HepG2 (cell line): ENCODE measurements around the gene ANAPC2. TPM values are rescaled to one million over a fixed set of nuclear protein-coding genes. Genes with fewer than 3 reads are reported as not detected.

Experiments
- ATAC-seq: fragments of 200-7000 bp; cut with Tn5 transposase; 3 replicates; pipeline ENCODE4 v1.9.1; 2020; ENCODE audit warnings: mild to moderate bottlenecking, moderate library complexity
- BruUV-seq: library from RNA; stranded (reverse); fragments of 400-500 nt; replicated peaks from 2 replicates; lab custom pipeline; 2021; lab: Mats Ljungman, UMichigan
- CTCF ChIA-PET: fragments of 300-600 bp; formaldehyde crosslinking; extraction: SDS; loops from one replicate; lab custom pipeline; 2021; ENCODE audit warnings: low total read pairs, inconsistent platforms, low intra/inter-chr PET ratio; lab: Yijun Ruan, JAX
- POLR2A ChIA-PET: fragments of 350-600 bp; sonication (Branson Sonifier 250); formaldehyde crosslinking; loops from one replicate; lab custom pipeline; 2020; ENCODE audit warnings: antibody characterized with exemption, inconsistent platforms; lab: Yijun Ruan, JAX
- DNase-seq: peaks from one replicate; pipeline ENCODE4 v3.0.0-alpha.2; 2015; ENCODE audit warnings: low spot score
- FAIRE-seq: peaks from 3 replicates; lab custom pipeline; 2011; peaks lifted over from hg19 to GRCh38; lab: Jason Lieb, UNC
- H2AFZ ChIP-seq: one replicate; pipeline ENCODE4 v1.6.1; 2011; ENCODE audit warnings: low read length, inconsistent platforms
- H3K27ac ChIP-seq: fragments of 300-600 bp; 3 replicates; pipeline ENCODE4 v1.8.0; 2011; ENCODE audit warnings: mixed run types, mild to moderate bottlenecking, mixed read lengths, low read length, inconsistent platforms; ENCODE audit not compliant: insufficient read depth; ENCODE audit errors: extremely low read length
- H3K27me3 ChIP-seq, 2 experiments: fragments of 200-600 bp in 1 of 2; 2 replicates in 1 of 2; 3 replicates in 1 of 2; pipeline versions ENCODE4 v1.6.0 to v1.8.0; 2011; ENCODE audit warnings: low read length in 2 of 2, mild to moderate bottlenecking in 2 of 2, moderate library complexity in 2 of 2, inconsistent platforms in 1 of 2; ENCODE audit not compliant: insufficient read depth in 2 of 2, control insufficient read depth in 1 of 2
- H3K36me3 ChIP-seq, 2 experiments: fragments of 200-600 bp in 1 of 2; replicated peaks in 1 of 2; 2 replicates in 1 of 2; 3 replicates in 1 of 2; pipeline versions ENCODE4 v1.5.1 to v1.8.0; 2011; ENCODE audit warnings: low read length in 2 of 2, inconsistent platforms in 1 of 2; ENCODE audit not compliant: insufficient read depth in 2 of 2, control insufficient read depth in 1 of 2
- H3K4me1 ChIP-seq: 2 replicates; pipeline ENCODE4 v1.5.1; 2012; ENCODE audit warnings: low read length, inconsistent platforms; ENCODE audit not compliant: insufficient read depth
- H3K4me2 ChIP-seq: 2 replicates; pipeline ENCODE4 v1.6.0; 2011; ENCODE audit warnings: low read depth, low read length, inconsistent platforms
- H3K4me3 ChIP-seq, 3 experiments: fragments of 200-600 bp in 1 of 3; sonication (generic), shearing (Covaris generic) in 1 of 3; replicated peaks in 1 of 3; 2 replicates each; pipeline ENCODE4 v1.5.1; 2011 to 2016; ENCODE audit warnings: low read length in 3 of 3, inconsistent platforms in 2 of 3, low read depth in 2 of 3, mild to moderate bottlenecking in 2 of 3, control low read depth in 1 of 3, mixed read lengths in 1 of 3; ENCODE audit not compliant: insufficient read depth in 1 of 3
- H3K79me2 ChIP-seq: one replicate; pipeline ENCODE4 v1.6.1; 2011; ENCODE audit warnings: low read length, inconsistent platforms; ENCODE audit not compliant: insufficient read depth
- H3K9ac ChIP-seq: 2 replicates; pipeline ENCODE4 v1.6.0; 2011; ENCODE audit warnings: mild to moderate bottlenecking, low read depth, low read length, inconsistent platforms; ENCODE audit not compliant: insufficient read depth
- H3K9me3 ChIP-seq: 2 replicates; pipeline ENCODE4 v1.5.1; 2012; ENCODE audit warnings: mild to moderate bottlenecking, low read length
- H4K20me1 ChIP-seq: 2 replicates; pipeline ENCODE4 v1.6.0; 2011; ENCODE audit warnings: inconsistent platforms, mild to moderate bottlenecking, low read length, moderate library complexity; ENCODE audit not compliant: insufficient read depth
- EED ChIP-seq: sonication (generic); formaldehyde crosslinking; IDR thresholded peaks from 2 replicates; pipeline ENCODE4 v1.5.0; 2020; ENCODE audit warnings: mild to moderate bottlenecking, missing genetic modification reagents
- FOSL2 ChIP-seq: sonication (generic); formaldehyde crosslinking; IDR thresholded peaks from 2 replicates; pipeline ENCODE4 v1.4.0; 2020; ENCODE audit warnings: missing genetic modification reagents
- MTF1 ChIP-seq: sonication (generic); formaldehyde crosslinking; IDR thresholded peaks from 2 replicates; pipeline ENCODE4 v1.5.0; 2020; ENCODE audit warnings: missing genetic modification reagents
- ZHX2 ChIP-seq, 2 experiments: sonication (generic) in 1 of 2; formaldehyde crosslinking in 1 of 2; IDR thresholded peaks; 2 replicates each; pipeline versions ENCODE4 v1.6.1 to v1.9.0; 2014 to 2022; ENCODE audit warnings: antibody characterized with exemption in 1 of 2, borderline replicate concordance in 1 of 2, inconsistent platforms in 1 of 2, low read depth in 1 of 2, missing genetic modification reagents in 1 of 2
- ZNF121 ChIP-seq: sonication (generic); formaldehyde crosslinking; IDR thresholded peaks from 2 replicates; pipeline ENCODE4 v1.5.0; 2020; ENCODE audit warnings: mild to moderate bottlenecking, missing genetic modification reagents
- ZNF430 ChIP-seq: sonication (generic); formaldehyde crosslinking; IDR thresholded peaks from 2 replicates; pipeline ENCODE4 v1.9.0; 2021; ENCODE audit warnings: mild to moderate bottlenecking, missing genetic modification reagents
- ZNF562 ChIP-seq: sonication (generic); formaldehyde crosslinking; IDR thresholded peaks from 2 replicates; pipeline ENCODE4 v1.8.0; 2022; ENCODE audit warnings: missing genetic modification reagents, borderline replicate concordance
- ZNF766 ChIP-seq: sonication (generic); formaldehyde crosslinking; IDR thresholded peaks from 2 replicates; pipeline ENCODE4 v1.5.0; 2020; ENCODE audit warnings: missing genetic modification reagents, borderline replicate concordance
- WGBS: methylation state at CpG from one replicate; pipeline ENCODE4 v1.1.6; 2017; ENCODE audit warnings: low lambda C conversion rate; 5-methylcytosine and 5-hydroxymethylcytosine counted together
- in situ Hi-C: cut with HindIII; loops from 2 replicates; pipeline ENCODE4 v1.10.0; 2017; ENCODE audit warnings: low pct_unique_long_range_greater_than_20kb; ENCODE audit not compliant: extremely low pct_ligation_motif_present
- intact Hi-C: fragments of 100-400 bp; cut with micrococcal nuclease; formaldehyde crosslinking; loops from one replicate; pipeline ENCODE4 v1.10.0; 2022; ENCODE audit not compliant: unreplicated experiment
- polyA plus RNA-seq, 8 experiments: library from polyadenylated mRNA; depleted of rRNA in 3 of 8; stranded (reverse) in 7 of 8; unstranded in 1 of 8; fragments of >200 nt; fragmentation: Illumina TruSeq in 4 of 8; extraction: Trizol in 4 of 8; gene quantifications; 2 replicates each; pipeline versions ENCODE4 v1.2.1 to v1.2.3, GENCODE V29; 2011 to 2016; ENCODE audit warnings: low read depth in 4 of 8, missing spikeins in 1 of 8, mixed read lengths in 1 of 8; ENCODE audit not compliant: insufficient read depth in 1 of 8
- total RNA-seq, 5 experiments: library from RNA; depleted of rRNA; stranded (reverse); fragments of >200 nt; fragmentation: Illumina TruSeq; extraction: Trizol; gene quantifications; 2 replicates each; pipeline ENCODE4 v1.2.3, GENCODE V29; 2016; ENCODE audit warnings: low read depth in 1 of 5
- TF ChIP-seq, protein P1 (sequence below): IDR thresholded peaks from 2 replicates; pipeline ENCODE4 v1.6.1; 2016
- TF ChIP-seq, protein P2 (sequence below): IDR thresholded peaks from 2 replicates; pipeline ENCODE4 v1.6.1; 2012; ENCODE audit warnings: inconsistent platforms

ANAPC2 gene
- total and polyA plus RNA-seq, 2 of the 13 experiments (the other 11 are each of a cell fraction or from before 2014, with no cell fraction given) = 12.3 to 15.4 TPM

DNA sequence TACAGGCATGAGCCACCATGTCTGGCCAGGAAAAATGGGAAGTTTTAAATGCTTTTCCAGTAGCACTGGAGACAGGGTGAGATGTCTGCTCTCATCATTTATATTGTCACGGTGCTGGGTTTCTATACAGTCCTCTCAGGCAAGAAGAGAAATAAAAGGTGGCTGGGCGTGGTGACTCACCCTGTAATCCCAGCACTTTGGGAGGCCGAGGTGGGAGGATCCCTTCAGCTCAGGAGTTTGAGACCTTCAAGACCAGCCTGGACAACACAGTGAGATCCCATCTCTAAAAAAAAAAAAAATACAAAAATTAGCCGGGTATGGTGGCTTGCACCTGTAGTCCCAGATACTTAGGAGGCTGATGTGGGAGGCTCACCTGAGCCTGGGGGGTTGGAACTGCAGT, 54.2 kb downstream of the ANAPC2 start:
- Histone ChIP-seq H3K4me2 (no peak overlapping the region), H3K9me3 (no peaks in the 10 kb centered on the region), H3K27me3 (peaks cover 12 to 31% of the 10 kb centered on the region in 2 experiments), H2AFZ (no peak overlapping the region), H3K9ac (no peak overlapping the region), H3K27ac (no peak overlapping the region), H3K36me3 (no peaks in the 10 kb centered on the region), H3K4me3 (no peak overlapping the region), H3K79me2 (peaks cover under 1% of the 10 kb centered on the region), H3K4me1 (no peaks in the 10 kb centered on the region), H4K20me1 (no peaks in the 10 kb centered on the region)
- no peak for DNase-seq
- 22% methylated on average over 4 of the region's 4 CpGs for WGBS
- no peak for FAIRE-seq
- POLR2A ChIA-PET = interaction anchor here (0.8 kb wide), 1 partner anchor 95 kb away, joined by 3 read pairs; no protein-coding TSS in a partner anchor
- TF ChIP-seq, protein P1, sequence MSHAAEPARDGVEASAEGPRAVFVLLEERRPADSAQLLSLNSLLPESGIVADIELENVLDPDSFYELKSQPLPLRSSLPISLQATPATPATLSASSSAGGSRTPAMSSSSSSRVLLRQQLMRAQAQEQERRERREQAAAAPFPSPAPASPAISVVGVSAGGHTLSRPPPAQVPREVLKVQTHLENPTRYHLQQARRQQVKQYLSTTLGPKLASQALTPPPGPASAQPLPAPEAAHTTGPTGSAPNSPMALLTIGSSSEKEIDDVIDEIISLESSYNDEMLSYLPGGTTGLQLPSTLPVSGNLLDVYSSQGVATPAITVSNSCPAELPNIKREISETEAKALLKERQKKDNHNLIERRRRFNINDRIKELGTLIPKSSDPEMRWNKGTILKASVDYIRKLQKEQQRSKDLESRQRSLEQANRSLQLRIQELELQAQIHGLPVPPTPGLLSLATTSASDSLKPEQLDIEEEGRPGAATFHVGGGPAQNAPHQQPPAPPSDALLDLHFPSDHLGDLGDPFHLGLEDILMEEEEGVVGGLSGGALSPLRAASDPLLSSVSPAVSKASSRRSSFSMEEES (CRISPR knock-in tag) = no peak
- TF ChIP-seq ZNF121 (CRISPR knock-in tag) (peak; percentile 34; the same call in 1 of the 2 replicates), ZNF430 (CRISPR knock-in tag) (no peak)
- BruUV-seq = no TSS peak
- CTCF ChIA-PET = no interaction called here
- in situ Hi-C loops = no loop called here
- no peak for ATAC-seq
- intact Hi-C loops = no loop called here

DNA sequence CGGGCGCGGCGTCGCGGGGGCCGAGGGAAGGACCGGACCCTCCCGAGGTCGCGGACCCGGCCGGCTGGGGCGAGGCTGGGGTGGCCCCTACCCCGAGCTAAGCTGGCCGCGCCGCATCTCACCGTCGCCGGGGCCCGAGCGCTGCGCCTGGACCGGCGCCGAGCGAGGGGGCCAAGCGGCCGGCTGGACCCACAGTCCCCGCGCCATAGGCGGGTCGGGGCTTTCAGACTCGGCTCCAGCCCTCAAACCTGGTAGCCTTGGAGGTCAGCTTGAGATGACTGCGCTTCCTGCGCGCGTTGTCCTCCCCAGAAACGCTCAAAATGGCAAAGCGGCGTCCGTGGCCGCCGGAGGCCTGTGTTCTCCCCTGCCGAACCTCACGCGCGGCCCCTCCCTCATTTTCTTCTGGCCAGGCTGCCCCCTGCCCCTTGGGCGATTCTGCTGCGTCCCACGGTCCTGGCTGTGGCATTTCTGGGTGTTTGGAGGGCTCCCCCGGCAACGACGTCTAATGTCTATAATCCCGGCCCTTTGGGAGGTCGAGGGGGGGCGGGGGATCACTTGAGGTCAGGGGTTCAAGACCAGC, 58.1 kb downstream of the ANAPC2 start:
- DNase-seq = no peak
- ATAC-seq = peak; percentile 46
- FAIRE-seq = no peak
- TF ChIP-seq, protein P2, sequence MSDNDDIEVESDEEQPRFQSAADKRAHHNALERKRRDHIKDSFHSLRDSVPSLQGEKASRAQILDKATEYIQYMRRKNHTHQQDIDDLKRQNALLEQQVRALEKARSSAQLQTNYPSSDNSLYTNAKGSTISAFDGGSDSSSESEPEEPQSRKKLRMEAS = no peak
- TF ChIP-seq EED (CRISPR knock-in tag) = no peak
- TF ChIP-seq MTF1 (CRISPR knock-in tag) = no peak
- no peak for TF ChIP-seq FOSL2
- no peak for TF ChIP-seq ZNF562 (CRISPR knock-in tag)
- TF ChIP-seq ZHX2 (IDR thresholded peaks at IDR 0.05; ENCODE audit: low read depth) = no peak
- no peak for TF ChIP-seq ZHX2 (CRISPR knock-in tag; IDR thresholded peaks at IDR 0.05; ENCODE audit: borderline replicate concordance)
- TF ChIP-seq ZNF766 (CRISPR knock-in tag) = 0 out of 2 replicates have a peak, but pooled peaks have one; percentile 1

More for the DNA sequence above, 58.1 kb downstream of the ANAPC2 start:
- Histone ChIP-seq H3K36me3 (no peaks in the 10 kb centered on the region), H3K4me1 (peaks cover 24% of the 10 kb centered on the region), H2AFZ (no peak overlapping the region), H3K27ac (peak overlapping the region; percentile 82), H3K4me3 (peak overlapping the region; percentile 75 to 90 (median 85)), H3K79me2 (peaks cover 19% of the 10 kb centered on the region), H3K4me2 (peak overlapping the region; percentile 98), H3K9me3 (no peaks in the 10 kb centered on the region), H3K9ac (peak overlapping the region; percentile 80), H3K27me3 (no peaks in the 10 kb centered on the region), H4K20me1 (peaks cover 5% of the 10 kb centered on the region; the same call in 1 of the 2 replicates)
- POLR2A ChIA-PET = interaction anchor here (0.7 to 2.4 kb wide), 19 partner anchors 9 to 244 kb away, joined by 3 to 34 read pairs (median 6); partner anchors contain the start of genes ANAPC2, GRIN1, MAN1B1 and RNF208
- CTCF ChIA-PET = no interaction called here
- in situ Hi-C loops = no loop called here
- BruUV-seq = no TSS peak
- intact Hi-C loops = no loop called here
- 24% methylated on average over 11 of the region's 58 CpGs for WGBS
